ENCODE measurements around the gene CYP17A1. TPM values are rescaled to one million over a fixed set of nuclear protein-coding genes. Genes with fewer than 3 reads are reported as not detected.

Gene CYP17A1, protein sequence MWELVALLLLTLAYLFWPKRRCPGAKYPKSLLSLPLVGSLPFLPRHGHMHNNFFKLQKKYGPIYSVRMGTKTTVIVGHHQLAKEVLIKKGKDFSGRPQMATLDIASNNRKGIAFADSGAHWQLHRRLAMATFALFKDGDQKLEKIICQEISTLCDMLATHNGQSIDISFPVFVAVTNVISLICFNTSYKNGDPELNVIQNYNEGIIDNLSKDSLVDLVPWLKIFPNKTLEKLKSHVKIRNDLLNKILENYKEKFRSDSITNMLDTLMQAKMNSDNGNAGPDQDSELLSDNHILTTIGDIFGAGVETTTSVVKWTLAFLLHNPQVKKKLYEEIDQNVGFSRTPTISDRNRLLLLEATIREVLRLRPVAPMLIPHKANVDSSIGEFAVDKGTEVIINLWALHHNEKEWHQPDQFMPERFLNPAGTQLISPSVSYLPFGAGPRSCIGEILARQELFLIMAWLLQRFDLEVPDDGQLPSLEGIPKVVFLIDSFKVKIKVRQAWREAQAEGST
- not detected in 2 replicates for total RNA-seq

DNA sequence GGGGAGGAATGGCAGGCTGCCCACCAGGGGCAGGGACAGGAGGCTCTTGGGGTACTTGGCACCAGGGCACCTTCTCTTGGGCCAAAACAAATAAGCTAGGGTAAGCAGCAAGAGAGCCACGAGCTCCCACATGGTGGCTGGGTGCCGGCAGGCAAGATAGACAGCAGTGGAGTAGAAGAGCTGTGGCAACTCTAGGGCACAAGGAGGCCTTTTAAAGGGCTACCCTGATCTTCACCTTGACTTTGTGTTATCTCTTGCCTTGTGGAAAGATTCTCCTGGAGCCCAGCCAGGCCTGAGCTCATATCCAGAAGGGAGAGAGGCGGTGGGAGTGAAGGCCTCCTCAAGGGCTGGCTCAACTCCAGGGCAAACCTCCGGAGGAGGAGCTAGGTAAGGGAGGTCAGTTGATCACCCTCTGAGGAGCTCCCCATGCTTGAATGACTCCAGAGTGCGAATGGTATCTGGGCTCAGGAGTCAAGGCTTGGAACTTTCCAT, at the start of gene CYP17A1:
TSS of gene CYP17A1 (minus strand) at position 184 of the 492 bp plus-strand sequence. CDS start at position 132, 52 bp downstream.

DNA sequence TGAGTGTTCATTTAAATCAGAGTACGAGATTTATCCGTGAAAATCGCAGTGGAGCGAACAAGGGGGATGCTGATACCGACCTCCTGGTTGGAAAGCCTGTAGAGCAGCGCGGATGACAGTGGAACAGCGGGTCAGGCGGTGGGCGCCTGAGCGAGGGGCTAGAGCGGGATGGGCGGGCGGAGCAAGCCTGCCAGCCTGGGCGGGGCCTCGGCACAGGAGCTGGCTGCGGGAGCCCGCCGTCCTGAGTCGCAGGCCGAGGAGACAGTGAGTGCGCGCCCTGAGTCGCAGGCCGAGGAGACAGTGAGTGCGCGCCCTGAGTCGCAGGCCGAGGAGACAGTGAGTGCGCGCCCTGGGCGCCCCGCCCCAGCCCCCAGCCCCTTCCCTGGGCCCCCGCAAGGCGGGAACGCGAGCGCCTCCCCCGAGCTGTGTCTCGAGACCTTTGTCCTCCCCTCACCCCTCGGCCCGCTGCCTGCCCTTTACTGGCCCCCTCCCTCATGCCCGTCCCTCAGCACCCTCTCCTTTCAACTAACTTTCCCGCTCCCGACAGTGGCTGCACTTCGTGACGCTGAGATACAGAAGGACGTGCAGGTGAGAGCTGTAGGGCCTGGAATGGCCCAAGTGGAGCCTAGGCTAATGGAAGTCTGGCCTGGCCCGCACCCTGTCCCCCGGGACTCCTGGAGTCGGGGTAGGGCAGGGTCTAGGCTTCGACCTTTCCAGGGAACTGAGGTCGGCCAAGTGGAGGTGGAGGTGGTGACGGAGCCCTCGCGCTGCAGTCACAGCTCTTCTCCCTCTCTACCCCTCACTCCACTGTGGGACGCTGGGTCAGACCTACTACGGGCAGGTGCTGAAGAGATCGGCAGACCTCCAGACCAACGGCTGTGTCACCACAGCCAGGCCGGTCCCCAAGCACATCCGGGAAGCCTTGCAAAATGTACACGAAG, 32.3 kb upstream of the CYP17A1 start, which contains the start of gene AS3MT:
TSS of gene AS3MT (plus strand) at position 213 of the 941 bp plus-strand sequence. CDS start at position 336, 123 bp downstream.

Other genes with a start within 250 kb of the CYP17A1 start
- 129 and 134 TPM in 2 replicates for gene TRIM8, start 192.9 kb downstream of the CYP17A1 start, total RNA-seq
- gene ARL3, start 123.0 kb downstream of the CYP17A1 start, total RNA-seq, result 9.8 and 14.2 TPM in 2 replicates
- gene SFXN2, start 122.8 kb downstream of the CYP17A1 start, total RNA-seq, result 7.4 and 19.3 TPM in 2 replicates
- 47.3 and 47.7 TPM in 2 replicates for gene WBP1L, start 93.5 kb downstream of the CYP17A1 start, total RNA-seq
- 17.5 and 23.9 TPM in 2 replicates for gene BORCS7, start 16.8 kb upstream of the CYP17A1 start, total RNA-seq
- 6.4 and 7.5 TPM in 2 replicates for gene AS3MT, start 32.1 kb upstream of the CYP17A1 start, total RNA-seq
- gene CNNM2, start 80.9 kb upstream of the CYP17A1 start, total RNA-seq, result 1.7 and 2.3 TPM in 2 replicates